Fibroblast of pulmonary artery (primary cell): Measurements from ENCODE around the gene STIMATE.

Experiments used
- DNase-seq: peaks from one replicate; pipeline ENCODE4 v3.0.0-alpha.2; 2010; ENCODE audit warnings: low read depth
- H3K4me3 ChIP-seq: replicated peaks from 2 replicates; pipeline ENCODE4 v1.5.1; 2011; ENCODE audit warnings: low read depth, mild to moderate bottlenecking, control low read depth, low read length, moderate library complexity
- TF ChIP-seq, protein P1 (sequence below): IDR thresholded peaks from 2 replicates; pipeline ENCODE4 v1.5.1; 2011; ENCODE audit warnings: mild to moderate bottlenecking, control low read depth, low read length, inconsistent platforms; ENCODE audit errors: missing control alignments

STIMATE gene

GRCh38 chr3:52787672-52788625 lies 109.4 kb downstream of the STIMATE start:
- TF ChIP-seq, protein P1, sequence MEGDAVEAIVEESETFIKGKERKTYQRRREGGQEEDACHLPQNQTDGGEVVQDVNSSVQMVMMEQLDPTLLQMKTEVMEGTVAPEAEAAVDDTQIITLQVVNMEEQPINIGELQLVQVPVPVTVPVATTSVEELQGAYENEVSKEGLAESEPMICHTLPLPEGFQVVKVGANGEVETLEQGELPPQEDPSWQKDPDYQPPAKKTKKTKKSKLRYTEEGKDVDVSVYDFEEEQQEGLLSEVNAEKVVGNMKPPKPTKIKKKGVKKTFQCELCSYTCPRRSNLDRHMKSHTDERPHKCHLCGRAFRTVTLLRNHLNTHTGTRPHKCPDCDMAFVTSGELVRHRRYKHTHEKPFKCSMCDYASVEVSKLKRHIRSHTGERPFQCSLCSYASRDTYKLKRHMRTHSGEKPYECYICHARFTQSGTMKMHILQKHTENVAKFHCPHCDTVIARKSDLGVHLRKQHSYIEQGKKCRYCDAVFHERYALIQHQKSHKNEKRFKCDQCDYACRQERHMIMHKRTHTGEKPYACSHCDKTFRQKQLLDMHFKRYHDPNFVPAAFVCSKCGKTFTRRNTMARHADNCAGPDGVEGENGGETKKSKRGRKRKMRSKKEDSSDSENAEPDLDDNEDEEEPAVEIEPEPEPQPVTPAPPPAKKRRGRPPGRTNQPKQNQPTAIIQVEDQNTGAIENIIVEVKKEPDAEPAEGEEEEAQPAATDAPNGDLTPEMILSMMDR, result no peak
- DNase-seq, result no peak
- H3K4me3 ChIP-seq, result no peak overlapping the region

GRCh38 chr3:52787246-52787645 lies 110.1 kb downstream of the STIMATE start:
- no peak overlapping the region for H3K4me3 ChIP-seq
- TF ChIP-seq, protein P1, result no peak
- no peak for DNase-seq
